HG03095 (cell line): ENCODE data around the gene CNTLN.
"Not testable (repeated sequence)": the region's sequence is repeated elsewhere in the genome, so short reads cannot be mapped to it uniquely, and the experiment has no call there.

ENCODE experiments used
- ATAC-seq: cut with Tn5 transposase; IDR thresholded peaks from one replicate; pipeline ENCODE4 v1.9.1; 2021; ENCODE audit warnings: moderate library complexity; ENCODE audit not compliant: unreplicated experiment

The CNTLN gene

GRCh38 chr9:17486396-17486795 is 351.6 kb downstream of the CNTLN start:
- ATAC-seq, result no peak

DNA sequence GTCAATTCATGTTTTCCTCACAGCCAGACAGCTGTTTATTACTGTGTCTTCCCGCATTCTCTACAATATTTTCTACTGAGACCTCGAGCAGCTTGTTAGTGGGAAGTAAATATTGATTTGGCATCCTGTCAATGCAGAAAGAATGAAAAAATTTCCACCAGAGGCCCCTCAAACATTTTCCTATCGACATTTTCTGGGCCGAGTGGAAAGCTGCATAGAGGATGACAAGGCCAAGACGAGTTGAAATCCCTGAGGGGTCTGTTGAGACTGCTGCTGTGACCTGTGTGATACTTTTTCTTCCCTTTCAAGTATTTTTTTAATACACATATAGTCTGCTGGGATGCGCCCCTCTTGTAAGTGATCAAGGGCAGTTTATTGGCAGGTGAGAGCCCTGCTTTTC is 352.6 kb downstream of the CNTLN start:
- no peak for ATAC-seq

DNA sequence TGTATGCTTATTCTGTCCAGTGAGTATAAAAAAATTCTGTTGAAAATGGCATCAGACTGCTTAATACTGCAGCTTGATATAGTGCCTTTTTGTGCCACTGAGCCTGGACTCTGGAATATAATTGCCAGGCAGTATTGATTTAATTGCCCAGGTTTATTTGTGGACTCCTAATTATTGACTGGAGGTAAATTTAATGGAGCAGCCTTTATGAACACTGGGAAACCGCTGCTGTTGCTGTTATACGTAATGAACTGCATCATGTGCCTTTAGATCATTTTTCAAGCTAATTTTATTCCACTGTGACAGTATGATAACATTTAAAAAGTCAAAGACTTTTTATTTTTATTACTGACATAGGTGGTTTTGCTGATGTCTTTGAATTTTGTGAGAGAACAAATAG is 353.8 kb downstream of the CNTLN start:
- ATAC-seq, result no peak

DNA sequence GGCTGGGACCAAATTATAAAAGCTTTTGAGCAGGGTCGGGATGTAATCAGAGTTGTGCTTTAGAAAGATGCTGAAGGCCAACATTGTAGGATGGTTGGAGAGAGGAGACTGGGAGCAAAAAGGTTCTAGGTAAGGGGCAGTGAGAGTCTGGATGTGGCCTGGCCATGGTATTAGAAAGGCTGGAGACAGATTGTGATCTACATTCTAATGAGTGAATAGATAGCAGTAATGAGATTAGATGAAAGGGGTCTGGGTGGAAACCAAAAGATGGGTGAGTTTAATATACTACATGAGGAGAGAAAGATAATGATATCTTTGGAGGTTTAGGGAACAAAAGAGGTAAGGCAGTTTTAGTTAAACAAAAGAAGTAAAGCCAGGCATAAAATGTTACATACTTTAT is 355.3 kb downstream of the CNTLN start:
- no peak for ATAC-seq

DNA sequence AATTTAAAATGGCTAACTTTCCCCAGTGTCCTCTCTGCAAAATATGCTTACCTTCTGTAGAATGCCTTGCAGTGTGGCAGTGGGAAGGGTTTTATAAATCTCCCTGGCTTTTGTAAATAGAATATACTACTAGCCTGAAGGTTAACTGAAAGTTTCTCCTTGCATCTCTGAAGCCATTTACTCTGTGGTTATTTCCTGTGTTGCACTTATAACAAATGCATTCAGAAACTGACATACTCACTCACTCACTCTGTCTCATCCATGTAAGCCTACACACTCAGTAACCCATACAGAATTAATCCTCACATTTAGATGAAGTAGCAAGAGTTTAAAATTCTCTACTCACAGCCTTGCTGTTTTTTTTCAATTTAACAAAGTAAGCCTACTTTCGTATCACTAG is 356.9 kb downstream of the CNTLN start:
- ATAC-seq, result no peak

DNA sequence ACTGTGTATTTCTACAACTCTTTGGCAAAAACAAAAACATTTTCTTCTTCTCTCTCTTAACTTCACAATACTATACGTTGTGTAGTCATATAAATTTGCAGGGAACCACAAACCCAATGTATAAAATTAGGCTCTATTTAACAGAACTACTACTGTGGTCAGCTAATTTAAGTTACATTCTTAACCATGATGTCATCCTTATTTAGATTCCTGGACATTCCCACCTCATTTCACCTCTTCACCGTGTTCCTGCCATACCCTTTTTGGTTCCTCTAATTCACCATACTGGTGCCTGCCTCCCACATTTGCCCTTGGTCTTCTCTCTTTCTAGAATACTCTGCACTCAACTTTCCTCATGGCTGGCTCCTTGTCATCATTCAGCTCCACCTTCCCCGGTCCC is 368.4 kb downstream of the CNTLN start:
- ATAC-seq, result no peak

- ATAC-seq, result no peak
These were observed 374.3 kb downstream of the CNTLN start for GRCh38 chr9:17509151-17509550.

- no peak for ATAC-seq
These were observed 374.9 kb downstream of the CNTLN start for GRCh38 chr9:17509701-17510100.

GRCh38 chr9:17519761-17520160 is 384.9 kb downstream of the CNTLN start:
- no peak for ATAC-seq

- ATAC-seq, result no peak
These were observed 385.6 kb downstream of the CNTLN start for GRCh38 chr9:17520268-17521064.

- ATAC-seq, result no peak
These were observed 386.4 kb downstream of the CNTLN start for GRCh38 chr9:17521100-17521855.

DNA sequence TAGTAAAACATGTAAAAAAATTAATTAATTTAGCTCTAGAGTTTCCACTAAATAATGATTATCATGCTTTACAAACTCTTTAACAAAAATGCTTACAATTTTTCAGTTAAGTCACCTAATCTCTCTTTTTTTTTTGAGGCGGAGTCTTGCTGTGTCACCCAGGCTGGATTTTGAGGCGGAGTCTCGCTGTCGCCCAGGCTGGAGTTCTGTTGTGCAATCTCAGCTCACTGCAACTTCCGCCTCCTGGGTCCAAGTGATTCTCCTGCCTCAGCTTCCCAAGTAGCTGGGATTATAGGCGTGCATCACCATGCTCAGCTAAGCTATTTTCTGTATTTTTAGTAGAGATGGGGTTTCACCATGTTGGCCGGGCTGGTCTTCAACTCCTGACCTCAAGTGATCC is 391.9 kb downstream of the CNTLN start:
- not testable (repeated sequence) for ATAC-seq

DNA sequence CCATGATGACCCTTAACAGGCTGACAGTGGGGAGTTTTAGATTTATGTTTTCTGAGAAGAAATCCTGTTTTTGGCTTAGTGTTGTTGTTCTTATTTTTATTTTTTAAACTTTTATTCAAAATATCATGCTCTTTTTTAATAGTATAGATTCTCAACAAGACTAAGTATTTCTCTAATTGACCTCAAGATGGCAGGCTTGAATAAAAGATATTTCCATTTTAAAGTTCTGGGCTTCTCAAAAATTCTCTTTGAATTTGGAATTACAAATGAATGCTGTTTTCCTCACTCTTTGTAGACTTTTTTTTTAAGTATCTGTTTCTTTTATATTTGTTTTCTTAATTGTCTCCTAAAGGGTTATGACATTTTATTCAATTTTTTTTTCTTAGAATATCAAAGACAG is 394.0 kb downstream of the CNTLN start:
- ATAC-seq, result no peak

DNA sequence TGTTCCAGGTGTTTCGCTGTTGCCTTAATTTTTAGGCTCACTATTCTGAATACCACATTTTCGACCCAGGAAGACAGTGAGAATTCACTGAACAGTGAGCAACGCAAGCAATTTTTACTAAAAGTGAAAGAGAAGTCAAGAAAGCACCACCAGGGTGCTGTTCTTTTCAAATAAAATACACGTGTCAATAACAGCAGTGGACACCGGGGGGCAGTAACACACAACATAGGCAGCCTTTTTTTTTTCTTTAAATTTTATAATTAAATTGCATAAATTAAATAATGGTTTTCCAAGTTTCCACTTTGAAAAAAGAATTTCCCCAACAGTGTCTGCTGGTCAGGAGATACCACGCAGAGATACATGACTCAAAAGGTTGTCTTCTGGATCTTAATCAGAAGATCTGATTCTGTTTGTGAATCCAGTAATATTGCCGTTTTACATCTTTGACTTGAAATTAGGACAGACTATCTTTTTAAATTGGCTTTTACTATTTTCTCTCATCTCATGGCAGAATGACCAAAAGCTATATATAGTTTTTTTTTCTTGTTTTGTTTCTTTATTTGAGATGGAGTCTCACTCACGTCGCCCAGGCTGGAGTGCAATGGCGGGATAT is 396.9 kb downstream of the CNTLN start:
- ATAC-seq, result no peak

DNA sequence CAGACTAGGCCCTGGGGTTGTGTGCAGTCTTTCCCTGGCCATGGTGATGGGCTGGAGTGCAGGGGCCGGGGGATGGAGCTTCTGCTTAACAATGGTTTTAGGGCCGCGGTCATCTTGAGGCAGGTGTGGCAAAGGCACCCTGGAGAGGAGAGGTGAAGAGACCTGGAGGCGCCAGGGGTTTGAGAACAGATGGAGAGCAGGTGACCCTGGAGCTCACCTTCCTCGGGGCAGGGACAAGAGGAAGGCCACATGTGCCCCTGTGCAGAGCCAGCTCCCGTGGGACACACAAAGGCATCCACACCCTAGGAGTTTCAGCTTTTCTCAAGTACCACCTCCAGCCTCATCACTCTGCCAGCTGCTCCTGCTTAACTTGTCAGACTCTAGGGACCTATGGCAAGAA is 397.6 kb downstream of the CNTLN start:
- no peak for ATAC-seq

DNA sequence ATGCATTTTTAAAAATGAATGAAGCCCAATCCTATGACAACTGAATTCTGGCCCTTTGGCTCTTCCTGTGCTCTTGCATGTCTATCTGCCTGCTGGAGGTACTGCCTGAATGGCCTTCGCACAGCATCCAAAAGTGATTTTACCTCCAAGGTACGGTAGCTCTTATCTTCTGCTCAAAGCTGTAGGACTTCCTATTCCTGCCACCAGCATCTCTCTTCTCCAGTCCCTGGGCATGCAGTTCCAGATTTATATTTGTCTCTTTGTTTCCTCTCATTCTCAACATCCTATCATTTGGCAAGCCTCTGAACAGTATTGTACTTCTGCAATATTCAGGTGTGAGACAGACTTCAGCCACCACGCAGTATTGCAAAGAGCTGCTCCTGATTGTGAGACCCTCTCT is 400.3 kb downstream of the CNTLN start:
- no peak for ATAC-seq

DNA sequence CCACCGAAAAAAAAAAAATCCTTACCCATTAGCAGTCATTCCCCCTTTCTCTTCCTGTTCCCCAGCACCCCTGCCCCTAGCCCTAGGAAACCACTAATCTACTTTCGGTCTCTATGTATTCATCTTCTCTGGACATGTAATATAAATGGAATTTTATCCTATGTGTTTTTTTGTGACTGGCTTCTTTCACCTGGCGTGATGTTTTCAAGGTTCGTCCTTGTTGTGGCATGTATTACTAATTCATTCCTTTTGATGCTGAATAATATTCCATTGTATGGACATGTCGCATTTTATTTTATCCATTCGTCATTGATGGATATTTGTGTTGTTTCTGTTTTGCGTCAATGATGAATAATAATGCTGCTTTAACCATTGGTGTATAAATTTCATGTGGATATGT is 401.2 kb downstream of the CNTLN start:
- ATAC-seq, result no peak

DNA sequence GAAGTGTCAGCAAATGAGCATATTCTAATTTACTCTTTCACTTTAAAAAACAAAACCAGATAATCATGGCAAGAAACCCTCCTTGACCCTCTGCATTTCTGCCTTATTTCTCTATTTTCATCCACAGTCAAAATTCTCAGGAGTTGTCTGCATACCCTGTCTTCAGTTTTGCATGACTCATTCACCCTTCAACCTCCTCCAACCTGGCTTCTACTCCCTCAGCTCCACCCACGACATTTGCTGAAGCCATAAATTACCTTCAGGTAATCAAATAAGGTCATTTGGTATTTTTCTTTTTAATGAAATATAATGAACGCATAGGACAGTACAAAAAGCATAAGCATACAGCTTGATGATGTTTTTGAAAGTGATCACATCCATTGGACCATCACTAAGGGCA is 416.2 kb downstream of the CNTLN start:
- no peak for ATAC-seq
